GM23338 (cell line): ENCODE measurements around the gene EPHB6. TPM values are rescaled to one million over a fixed set of nuclear protein-coding genes. Genes with fewer than 3 reads are reported as not detected.

Experiments
- ATAC-seq: fragments of 200-7000 bp; cut with Tn5 transposase; 3 replicates; pipeline ENCODE4 v1.9.1; 2020
- DNase-seq: peaks from one replicate; pipeline ENCODE4 v3.0.0-alpha.2; 2015; ENCODE audit warnings: low spot score
- H2AFZ ChIP-seq: fragments of 200-600 bp; sonication (generic); 2 replicates; pipeline ENCODE4 v1.8.0; 2016; ENCODE audit warnings: antibody characterized with exemption, mild to moderate bottlenecking, moderate library complexity
- H3F3A ChIP-seq: fragments of 200-600 bp; sonication (generic); replicated peaks from 2 replicates; pipeline ENCODE4 v1.8.0; 2017; ENCODE audit warnings: antibody characterized with exemption, mixed run types, low read depth
- H3K27ac ChIP-seq: fragments of 200-600 bp; sonication (generic); 2 replicates; pipeline ENCODE4 v1.6.1; 2016; ENCODE audit warnings: low read depth
- H3K27me3 ChIP-seq: fragments of 200-600 bp; sonication (generic); 2 replicates; pipeline ENCODE4 v1.8.0; 2016; ENCODE audit warnings: mild to moderate bottlenecking, mixed run types, moderate library complexity; ENCODE audit not compliant: insufficient read depth
- H3K36me3 ChIP-seq: fragments of 200-600 bp; sonication (generic); 2 replicates; pipeline ENCODE4 v1.8.0; 2016; ENCODE audit warnings: mild to moderate bottlenecking; ENCODE audit not compliant: insufficient read depth
- H3K4me1 ChIP-seq: fragments of 200-600 bp; sonication (generic); 2 replicates; pipeline ENCODE4 v1.8.0; 2016; ENCODE audit warnings: mild to moderate bottlenecking, moderate library complexity; ENCODE audit not compliant: insufficient read depth
- H3K4me2 ChIP-seq: fragments of 200-600 bp; sonication (generic); 2 replicates; pipeline ENCODE4 v1.7.1; 2017; ENCODE audit warnings: mixed run types
- H3K4me3 ChIP-seq: fragments of 200-600 bp; sonication (generic); 2 replicates; pipeline ENCODE4 v1.6.1; 2016; ENCODE audit warnings: mixed run types
- H3K79me2 ChIP-seq: fragments of 200-600 bp; sonication (generic); replicated peaks from 2 replicates; pipeline ENCODE4 v1.8.0; 2017; ENCODE audit warnings: mild to moderate bottlenecking; ENCODE audit not compliant: insufficient read depth
- H3K9me2 ChIP-seq: fragments of 200-600 bp; sonication (generic); 2 replicates; pipeline ENCODE4 v1.8.0; 2017; ENCODE audit not compliant: insufficient read depth
- H4K20me1 ChIP-seq: fragments of 200-600 bp; sonication (generic); replicated peaks from 2 replicates; pipeline ENCODE4 v1.8.0; 2017; ENCODE audit warnings: mild to moderate bottlenecking; ENCODE audit not compliant: insufficient read depth
- H3K27ac Mint-ChIP-seq: 2 replicates; pipeline ENCODE4 v1.8.0; 2020; ENCODE audit warnings: inconsistent platforms, mild to moderate bottlenecking, moderate library complexity, mixed read lengths
- H3K27me3 Mint-ChIP-seq: 3 replicates; pipeline ENCODE4 v1.8.0; 2022; ENCODE audit warnings: low read depth, mild to moderate bottlenecking, moderate library complexity, mixed read lengths, inconsistent platforms; ENCODE audit not compliant: insufficient read depth, poor library complexity
- H3K36me3 Mint-ChIP-seq: 3 replicates; pipeline ENCODE4 v1.8.0; 2021; ENCODE audit warnings: low read depth, mild to moderate bottlenecking, inconsistent platforms, moderate library complexity, mixed read lengths
- H3K4me1 Mint-ChIP-seq: 3 replicates; pipeline ENCODE4 v1.8.0; 2020; ENCODE audit warnings: mild to moderate bottlenecking, inconsistent platforms, mixed read lengths
- H3K4me3 Mint-ChIP-seq: 3 replicates; pipeline ENCODE4 v1.8.0; 2021; ENCODE audit warnings: moderate library complexity, mild to moderate bottlenecking, inconsistent platforms, mixed read lengths
- H3K9me3 Mint-ChIP-seq: 3 replicates; pipeline ENCODE4 v1.8.0; 2020; ENCODE audit warnings: moderate library complexity, mild to moderate bottlenecking, inconsistent platforms, mixed read lengths
- CTCF ChIP-seq, 2 experiments: fragments of 200-600 bp in 1 of 2; sonication (generic) in 1 of 2; conservative IDR thresholded peaks; 2 replicates each; pipeline versions ENCODE4 v1.5.1 to v1.6.1; 2016 to 2017; ENCODE audit warnings: antibody characterized with exemption in 2 of 2, low read depth in 2 of 2, mild to moderate bottlenecking in 2 of 2, moderate library complexity in 1 of 2
- ETS1 ChIP-seq: IDR thresholded peaks from 2 replicates; pipeline ENCODE4 v1.6.1; 2016; ENCODE audit warnings: antibody characterized with exemption
- EZH2 ChIP-seq: fragments of 200-600 bp; sonication (generic); IDR thresholded peaks from one replicate; pipeline ENCODE4 v1.8.0; 2017; ENCODE audit warnings: antibody characterized with exemption, mild to moderate bottlenecking, low read depth; ENCODE audit not compliant: unreplicated experiment
- EZH2phosphoT487 ChIP-seq: fragments of 200-600 bp; sonication (generic); IDR thresholded peaks from one replicate; pipeline ENCODE4 v1.8.1; 2018; ENCODE audit warnings: antibody characterized with exemption; ENCODE audit not compliant: unreplicated experiment
- POLR2AphosphoS5 ChIP-seq: IDR thresholded peaks from 2 replicates; pipeline ENCODE4 v1.6.1; 2016; ENCODE audit warnings: antibody characterized with exemption, low read depth
- REST ChIP-seq: IDR thresholded peaks from one replicate; pipeline ENCODE4 v1.6.1; 2018; ENCODE audit warnings: antibody characterized with exemption; ENCODE audit not compliant: unreplicated experiment
- STAT1 ChIP-seq: IDR thresholded peaks from one replicate; pipeline ENCODE4 v1.6.1; 2016; ENCODE audit warnings: antibody characterized with exemption; ENCODE audit not compliant: unreplicated experiment
- ZNF462 ChIP-seq: fragments of 250-450 bp; sonication (Bioruptor Pico); IDR thresholded peaks from 2 replicates; pipeline ENCODE4 v1.5.0; 2020; ENCODE audit warnings: mild to moderate bottlenecking, moderate library complexity
- polyA plus RNA-seq: library from polyadenylated mRNA; unstranded; fragments of >200 nt; fragmentation: Nextera tagmentation; extraction: Ambion mirVana; gene quantifications from 2 replicates; pipeline ENCODE4 v1.2.1, GENCODE V29; 2016
- total RNA-seq: library from RNA; depleted of rRNA; stranded (reverse); fragments of >200 nt; shearing (Covaris generic); gene quantifications from 2 replicates; pipeline ENCODE4 v1.2.3, GENCODE V29; 2014

Gene EPHB6
- total and polyA plus RNA-seq, 2 experiments from 2014 or later, result 20.8 to 27.5 TPM

- peaks cover 17% of the 10 kb centered on the region; the same call in 2 of the 3 replicates for H3K9me3 Mint-ChIP-seq
- H3K9me2 ChIP-seq, result no peaks in the 10 kb centered on the region
- no peak overlapping the region for H3K27ac ChIP-seq
- no peak overlapping the region for H2AFZ ChIP-seq
- H3K4me1 Mint-ChIP-seq, result peaks cover 9% of the 10 kb centered on the region
- H3K4me1 ChIP-seq, result no peaks in the 10 kb centered on the region
- H3K36me3 Mint-ChIP-seq, result no peaks in the 10 kb centered on the region; the same call in 2 of the 3 replicates
- ATAC-seq (no peak), DNase-seq (no peak)
- H3K36me3 ChIP-seq, result 0 out of 2 replicates have a peak, but pooled peaks cover 10% of the 10 kb centered on the region
- H3K27me3 ChIP-seq, result no peaks in the 10 kb centered on the region
- no peak overlapping the region for H3K4me2 ChIP-seq
- H3F3A ChIP-seq, result no peaks in the 10 kb centered on the region
- no peak overlapping the region for H3K4me3 Mint-ChIP-seq
- TF ChIP-seq REST (no peak), EZH2phosphoT487 (no peak), ZNF462 (no peak), EZH2 (no peak), ETS1 (no peak), STAT1 (no peak), CTCF (conservative IDR thresholded peaks at IDR 0.05; ENCODE audit: low read depth in 2 of 2) (no peak), POLR2AphosphoS5 (no peak)
- H3K79me2 ChIP-seq, result no peaks in the 10 kb centered on the region
- H3K27ac Mint-ChIP-seq, result no peak overlapping the region
- no peak overlapping the region for H3K4me3 ChIP-seq
- H4K20me1 ChIP-seq, result no peaks in the 10 kb centered on the region
- H3K27me3 Mint-ChIP-seq, result peaks cover 3% of the 10 kb centered on the region
Observed at GRCh38 chr7:142899661-142900060, 44.8 kb downstream of the EPHB6 start.
